LNCAP (cell line): ENCODE data around the gene EIF3K.

Experiments
- CTCF ChIP-seq: fragments of 450-650 bp; IDR thresholded peaks from 2 replicates; pipeline ENCODE4 v1.5.1; 2017; ENCODE audit warnings: mild to moderate bottlenecking

The EIF3K gene

GRCh38 chr19:38678891-38679494, 60.0 kb downstream of the EIF3K start:
- no peak for TF ChIP-seq CTCF

- no peak for TF ChIP-seq CTCF
Observed at GRCh38 chr19:38679839-38680238, 60.9 kb downstream of the EIF3K start.

GRCh38 chr19:38682195-38682867, 63.3 kb downstream of the EIF3K start:
- TF ChIP-seq CTCF, result no peak

- TF ChIP-seq CTCF, result no peak
Observed at GRCh38 chr19:38682872-38683392, 63.9 kb downstream of the EIF3K start.

GRCh38 chr19:38683393-38684077, 64.5 kb downstream of the EIF3K start:
- no peak for TF ChIP-seq CTCF

- TF ChIP-seq CTCF, result no peak
Observed at GRCh38 chr19:38684078-38684861, 65.3 kb downstream of the EIF3K start.
